SK-N-MC (cell line): ENCODE results near the gene PIKFYVE.

Source experiments
- EZH2 ChIP-seq: fragments of 200-600 bp; sonication (generic); IDR thresholded peaks from one replicate; pipeline ENCODE4 v1.6.1; 2017; ENCODE audit warnings: antibody characterized with exemption
- POLR2AphosphoS5 ChIP-seq: IDR thresholded peaks from 2 replicates; pipeline ENCODE4 v1.6.1; 2012; ENCODE audit warnings: mild to moderate bottlenecking, low read depth, low read length, borderline replicate concordance

GRCh38 chr2:208239770-208240493 is 26.1 kb upstream of the PIKFYVE start:
- TF ChIP-seq EZH2 (no peak), POLR2AphosphoS5 (no peak)
